ENCODE measurements around the gene ANO2. TPM values are rescaled to one million over a fixed set of nuclear protein-coding genes. Genes with fewer than 3 reads are reported as not detected.

ANO2 gene
- total and polyA plus RNA-seq, 2 experiments from 2014 or later, result 2.3 to 4.6 TPM

- TF ChIP-seq, protein P1, sequence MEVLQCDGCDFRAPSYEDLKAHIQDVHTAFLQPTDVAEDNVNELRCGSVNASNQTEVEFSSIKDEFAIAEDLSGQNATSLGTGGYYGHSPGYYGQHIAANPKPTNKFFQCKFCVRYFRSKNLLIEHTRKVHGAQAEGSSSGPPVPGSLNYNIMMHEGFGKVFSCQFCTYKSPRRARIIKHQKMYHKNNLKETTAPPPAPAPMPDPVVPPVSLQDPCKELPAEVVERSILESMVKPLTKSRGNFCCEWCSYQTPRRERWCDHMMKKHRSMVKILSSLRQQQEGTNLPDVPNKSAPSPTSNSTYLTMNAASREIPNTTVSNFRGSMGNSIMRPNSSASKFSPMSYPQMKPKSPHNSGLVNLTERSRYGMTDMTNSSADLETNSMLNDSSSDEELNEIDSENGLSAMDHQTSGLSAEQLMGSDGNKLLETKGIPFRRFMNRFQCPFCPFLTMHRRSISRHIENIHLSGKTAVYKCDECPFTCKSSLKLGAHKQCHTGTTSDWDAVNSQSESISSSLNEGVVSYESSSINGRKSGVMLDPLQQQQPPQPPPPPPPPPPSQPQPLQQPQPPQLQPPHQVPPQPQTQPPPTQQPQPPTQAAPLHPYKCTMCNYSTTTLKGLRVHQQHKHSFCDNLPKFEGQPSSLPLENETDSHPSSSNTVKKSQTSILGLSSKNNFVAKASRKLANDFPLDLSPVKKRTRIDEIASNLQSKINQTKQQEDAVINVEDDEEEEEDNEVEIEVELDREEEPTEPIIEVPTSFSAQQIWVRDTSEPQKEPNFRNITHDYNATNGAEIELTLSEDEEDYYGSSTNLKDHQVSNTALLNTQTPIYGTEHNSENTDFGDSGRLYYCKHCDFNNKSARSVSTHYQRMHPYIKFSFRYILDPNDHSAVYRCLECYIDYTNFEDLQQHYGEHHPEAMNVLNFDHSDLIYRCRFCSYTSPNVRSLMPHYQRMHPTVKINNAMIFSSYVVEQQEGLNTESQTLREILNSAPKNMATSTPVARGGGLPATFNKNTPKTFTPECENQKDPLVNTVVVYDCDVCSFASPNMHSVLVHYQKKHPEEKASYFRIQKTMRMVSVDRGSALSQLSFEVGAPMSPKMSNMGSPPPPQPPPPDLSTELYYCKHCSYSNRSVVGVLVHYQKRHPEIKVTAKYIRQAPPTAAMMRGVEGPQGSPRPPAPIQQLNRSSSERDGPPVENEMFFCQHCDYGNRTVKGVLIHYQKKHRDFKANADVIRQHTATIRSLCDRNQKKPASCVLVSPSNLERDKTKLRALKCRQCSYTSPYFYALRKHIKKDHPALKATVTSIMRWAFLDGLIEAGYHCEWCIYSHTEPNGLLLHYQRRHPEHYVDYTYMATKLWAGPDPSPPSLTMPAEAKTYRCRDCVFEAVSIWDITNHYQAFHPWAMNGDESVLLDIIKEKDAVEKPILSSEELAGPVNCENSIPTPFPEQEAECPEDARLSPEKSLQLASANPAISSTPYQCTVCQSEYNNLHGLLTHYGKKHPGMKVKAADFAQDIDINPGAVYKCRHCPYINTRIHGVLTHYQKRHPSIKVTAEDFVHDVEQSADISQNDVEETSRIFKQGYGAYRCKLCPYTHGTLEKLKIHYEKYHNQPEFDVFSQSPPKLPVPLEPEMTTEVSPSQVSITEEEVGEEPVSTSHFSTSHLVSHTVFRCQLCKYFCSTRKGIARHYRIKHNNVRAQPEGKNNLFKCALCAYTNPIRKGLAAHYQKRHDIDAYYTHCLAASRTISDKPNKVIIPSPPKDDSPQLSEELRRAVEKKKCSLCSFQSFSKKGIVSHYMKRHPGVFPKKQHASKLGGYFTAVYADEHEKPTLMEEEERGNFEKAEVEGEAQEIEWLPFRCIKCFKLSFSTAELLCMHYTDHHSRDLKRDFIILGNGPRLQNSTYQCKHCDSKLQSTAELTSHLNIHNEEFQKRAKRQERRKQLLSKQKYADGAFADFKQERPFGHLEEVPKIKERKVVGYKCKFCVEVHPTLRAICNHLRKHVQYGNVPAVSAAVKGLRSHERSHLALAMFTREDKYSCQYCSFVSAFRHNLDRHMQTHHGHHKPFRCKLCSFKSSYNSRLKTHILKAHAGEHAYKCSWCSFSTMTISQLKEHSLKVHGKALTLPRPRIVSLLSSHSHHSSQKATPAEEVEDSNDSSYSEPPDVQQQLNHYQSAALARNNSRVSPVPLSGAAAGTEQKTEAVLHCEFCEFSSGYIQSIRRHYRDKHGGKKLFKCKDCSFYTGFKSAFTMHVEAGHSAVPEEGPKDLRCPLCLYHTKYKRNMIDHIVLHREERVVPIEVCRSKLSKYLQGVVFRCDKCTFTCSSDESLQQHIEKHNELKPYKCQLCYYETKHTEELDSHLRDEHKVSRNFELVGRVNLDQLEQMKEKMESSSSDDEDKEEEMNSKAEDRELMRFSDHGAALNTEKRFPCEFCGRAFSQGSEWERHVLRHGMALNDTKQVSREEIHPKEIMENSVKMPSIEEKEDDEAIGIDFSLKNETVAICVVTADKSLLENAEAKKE (CRISPR knock-in tag; IDR thresholded peaks at IDR 0.05), result no peak
- TF ChIP-seq EZH2 (IDR thresholded peaks at IDR 0.05; ENCODE audit: low read depth, unreplicated experiment), result no peak
- TF ChIP-seq POLR2AphosphoS5 (IDR thresholded peaks at IDR 0.05; ENCODE audit: low read depth), result no peak
- no peak for TF ChIP-seq STAT1 (IDR thresholded peaks at IDR 0.05; ENCODE audit: unreplicated experiment)
- no peak for TF ChIP-seq ZNF114 (CRISPR knock-in tag; IDR thresholded peaks at IDR 0.05)
- no peak for TF ChIP-seq ETS1 (IDR thresholded peaks at IDR 0.05)
Measured at GRCh38 chr12:5585178-5585577, 359.9 kb downstream of the ANO2 start (continued).

- peaks cover 25% of the 10 kb centered on the region for H3K4me1 ChIP-seq (ENCODE audit: insufficient read depth)
- H3F3A ChIP-seq (replicated peaks; ENCODE audit: low read depth), result no peaks in the 10 kb centered on the region
- H4K20me1 ChIP-seq (replicated peaks; ENCODE audit: insufficient read depth), result no peaks in the 10 kb centered on the region
- Mint-ChIP-seq H3K27me3 (ENCODE audit: insufficient read depth, low read depth, poor library complexity) (peaks cover 5% of the 10 kb centered on the region), H3K4me1 (peaks cover 30% of the 10 kb centered on the region), H3K9me3 (no peaks in the 10 kb centered on the region), H3K36me3 (ENCODE audit: low read depth) (no peaks in the 10 kb centered on the region), H3K27ac (no peak overlapping the region), H3K4me3 (no peak overlapping the region)
- DNase-seq (ENCODE audit: low spot score) (no peak), ATAC-seq (no peak)
- no peak overlapping the region for H2AFZ ChIP-seq
- no peaks in the 10 kb centered on the region for H3K79me2 ChIP-seq (replicated peaks; ENCODE audit: insufficient read depth)
- peaks cover 25% of the 10 kb centered on the region for H3K9me2 ChIP-seq (ENCODE audit: insufficient read depth)
- H3K4me2 ChIP-seq, result no peak overlapping the region
- no peaks in the 10 kb centered on the region for H3K27me3 ChIP-seq (ENCODE audit: insufficient read depth)
- TF ChIP-seq EZH2 (IDR thresholded peaks at IDR 0.05; ENCODE audit: low read depth, unreplicated experiment), result no peak
- TF ChIP-seq POLR2AphosphoS5 (IDR thresholded peaks at IDR 0.05; ENCODE audit: low read depth), result no peak
- no peak for TF ChIP-seq ZNF331 (CRISPR knock-in tag; IDR thresholded peaks at IDR 0.05; ENCODE audit: low read depth)
- no peak overlapping the region for H3K27ac ChIP-seq (ENCODE audit: low read depth)
- H3K4me3 ChIP-seq, result no peak overlapping the region
- no peaks in the 10 kb centered on the region for H3K36me3 ChIP-seq (ENCODE audit: insufficient read depth)
Measured at GRCh38 chr12:5584412-5585175, 360.5 kb downstream of the ANO2 start.

Measured in GM23338 (cell line).